DMS114 treated with DMSO at 0.1 percent for 48 hours (cell line): ENCODE data around the gene CLDN5.

ENCODE experiments used
- DNase-seq: peaks from one replicate; lab custom pipeline; 2025; ENCODE audit not compliant: unreplicated experiment; lab: John Stamatoyannopoulos, UW

The CLDN5 gene, protein sequence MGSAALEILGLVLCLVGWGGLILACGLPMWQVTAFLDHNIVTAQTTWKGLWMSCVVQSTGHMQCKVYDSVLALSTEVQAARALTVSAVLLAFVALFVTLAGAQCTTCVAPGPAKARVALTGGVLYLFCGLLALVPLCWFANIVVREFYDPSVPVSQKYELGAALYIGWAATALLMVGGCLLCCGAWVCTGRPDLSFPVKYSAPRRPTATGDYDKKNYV

GRCh38 chr22:19524170-19525115 is at the start of gene CLDN5:
Gene CLDN5, minus strand, starts transcription at chr22:19524410. Its CDS starts 155 bp downstream, at chr22:19524255.
- DNase-seq = no peak

- DNase-seq = no peak
These were observed 47.8 kb upstream of the CLDN5 start for GRCh38 chr22:19571995-19572394.

DNA sequence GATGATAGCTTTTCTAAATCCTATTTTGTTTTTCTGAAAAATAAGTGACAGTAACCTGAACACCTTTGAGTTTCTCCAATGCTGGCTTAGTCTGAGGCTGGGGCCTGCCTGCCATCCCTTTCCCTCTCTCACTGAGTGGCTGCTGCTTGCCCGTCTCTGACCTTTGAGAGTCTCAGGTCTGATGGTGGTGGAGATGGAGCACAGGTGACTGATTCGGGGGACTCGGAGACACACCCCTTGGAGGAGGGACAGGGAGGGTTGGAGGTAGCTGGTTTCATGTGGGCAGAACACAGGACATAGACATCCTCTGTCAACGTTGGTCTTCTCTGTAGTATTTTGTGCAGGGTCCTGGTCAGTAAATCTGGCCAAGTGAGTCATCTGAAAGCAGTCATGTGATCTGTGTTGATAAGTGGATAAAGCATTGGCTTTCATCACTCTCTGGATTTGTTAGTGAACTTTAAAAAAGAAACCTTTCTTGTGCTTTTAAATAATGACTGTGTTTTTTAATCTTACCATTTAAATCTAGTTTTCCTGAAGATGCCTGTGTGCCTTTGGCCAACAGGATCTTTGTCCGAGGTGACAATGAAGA is 47.1 kb upstream of the CLDN5 start:
- no peak for DNase-seq

GRCh38 chr22:19569976-19570375 is 45.8 kb upstream of the CLDN5 start:
- DNase-seq = no peak

- DNase-seq = no peak
These were observed 45.0 kb upstream of the CLDN5 start for GRCh38 chr22:19569276-19569640.

DNA sequence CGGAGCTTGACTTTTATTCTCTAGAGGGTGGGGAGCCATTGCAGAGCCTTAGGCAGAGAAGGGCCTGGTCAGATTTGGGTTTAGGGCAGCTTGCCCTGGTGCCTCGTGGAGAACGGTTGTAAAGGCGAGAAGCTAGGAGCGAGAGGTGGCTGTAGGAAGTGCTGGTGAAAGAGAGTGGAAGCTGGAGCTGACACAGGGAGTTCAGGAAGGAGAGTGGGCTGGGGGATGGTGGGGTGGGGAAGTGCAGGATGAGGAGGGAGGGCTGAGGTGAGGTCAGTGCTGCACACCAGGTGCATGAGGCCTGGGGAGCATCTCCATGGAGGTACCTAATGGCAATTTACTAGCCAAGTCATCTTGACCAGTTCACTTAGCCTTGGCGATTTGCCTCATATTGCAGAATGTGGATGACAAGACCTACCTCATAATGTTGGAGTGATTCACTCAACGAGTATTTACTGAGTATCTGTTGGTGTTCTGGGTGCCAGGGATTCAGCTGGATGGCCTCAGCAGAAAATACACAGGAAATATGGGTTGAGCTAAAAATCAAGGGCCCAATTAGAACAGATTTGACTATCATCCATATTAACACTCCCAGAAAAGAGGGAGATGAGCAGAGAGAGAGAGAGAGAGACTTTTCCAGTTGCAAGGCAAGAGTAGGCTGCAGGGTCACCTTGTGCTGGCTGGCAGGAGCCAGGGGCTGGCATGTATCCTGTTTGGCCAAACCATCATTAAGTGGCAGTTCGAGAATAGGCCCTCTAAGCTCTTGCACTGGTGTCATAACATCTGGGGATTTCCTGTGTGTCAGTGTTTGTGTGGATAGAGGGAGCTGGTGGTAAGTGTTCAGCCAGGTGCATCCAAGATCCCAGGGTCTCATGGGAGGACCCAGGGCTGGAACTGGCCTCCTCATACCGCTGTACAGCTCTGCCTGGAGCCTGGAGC is 44.4 kb upstream of the CLDN5 start:
- no peak for DNase-seq

DNA sequence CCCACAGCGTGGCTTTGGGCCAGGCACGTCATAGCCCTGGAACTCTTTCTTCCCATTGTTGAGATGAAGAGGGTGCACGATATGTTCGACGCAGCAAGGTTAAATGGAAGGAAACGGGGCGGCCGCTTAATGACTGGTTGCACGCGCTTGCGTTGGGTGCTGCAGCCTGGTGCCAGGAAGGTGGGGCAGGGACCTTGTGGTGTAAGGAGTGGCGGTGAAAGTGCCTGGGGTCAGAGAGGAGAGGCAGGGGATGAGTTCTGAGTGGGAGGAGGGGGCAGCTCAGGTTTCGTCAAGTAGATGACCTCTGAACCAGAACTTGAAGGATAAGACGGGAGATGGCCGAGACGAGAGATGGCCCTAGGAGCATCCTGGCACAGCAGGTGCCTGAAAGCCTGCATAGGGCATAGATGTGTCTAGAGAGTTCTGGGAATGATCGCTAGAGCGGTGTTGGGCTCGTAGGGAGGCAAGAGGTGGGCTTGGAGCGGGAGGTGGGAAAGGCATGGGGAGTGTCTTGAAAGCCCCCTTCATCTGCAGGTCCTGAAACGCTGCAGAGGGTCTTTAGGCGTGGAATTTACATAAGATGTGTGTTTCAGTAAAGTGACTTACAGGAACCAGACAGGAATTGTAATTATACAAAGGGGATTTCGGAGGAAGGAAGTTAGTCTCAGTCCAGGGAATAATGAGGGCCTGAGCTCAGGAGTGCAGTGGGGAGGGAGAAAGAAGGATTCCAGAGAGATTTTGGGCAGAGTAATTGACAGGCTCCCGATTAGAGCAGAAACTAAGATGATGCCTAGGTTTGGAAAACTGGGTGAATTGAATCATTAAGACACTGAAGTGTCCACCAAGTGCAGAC is 43.2 kb upstream of the CLDN5 start:
- DNase-seq = no peak

- no peak for DNase-seq
These were observed 42.3 kb upstream of the CLDN5 start for GRCh38 chr22:19566279-19567156.

GRCh38 chr22:19565382-19566278 is 41.4 kb upstream of the CLDN5 start:
- DNase-seq = no peak

DNA sequence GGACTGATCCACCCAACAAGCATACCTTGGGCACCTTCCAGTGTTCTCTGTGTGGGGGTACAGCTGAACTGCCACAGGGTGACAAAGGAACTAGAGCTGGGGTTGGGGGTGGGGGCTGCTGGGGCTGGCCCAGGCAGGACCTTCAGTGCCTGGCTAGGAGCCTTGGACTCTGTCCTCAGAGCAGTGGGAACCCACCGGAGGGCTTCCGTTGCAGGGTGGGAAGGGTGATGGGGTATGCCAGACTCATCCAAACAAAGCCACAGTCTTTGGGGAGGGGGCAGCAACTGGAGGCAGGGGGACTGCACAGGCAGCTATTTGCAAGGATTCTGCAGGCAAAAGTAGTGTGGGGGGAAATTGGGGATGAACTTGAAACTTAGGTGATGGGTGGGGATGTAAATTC is 35.7 kb upstream of the CLDN5 start:
- DNase-seq = no peak

DNA sequence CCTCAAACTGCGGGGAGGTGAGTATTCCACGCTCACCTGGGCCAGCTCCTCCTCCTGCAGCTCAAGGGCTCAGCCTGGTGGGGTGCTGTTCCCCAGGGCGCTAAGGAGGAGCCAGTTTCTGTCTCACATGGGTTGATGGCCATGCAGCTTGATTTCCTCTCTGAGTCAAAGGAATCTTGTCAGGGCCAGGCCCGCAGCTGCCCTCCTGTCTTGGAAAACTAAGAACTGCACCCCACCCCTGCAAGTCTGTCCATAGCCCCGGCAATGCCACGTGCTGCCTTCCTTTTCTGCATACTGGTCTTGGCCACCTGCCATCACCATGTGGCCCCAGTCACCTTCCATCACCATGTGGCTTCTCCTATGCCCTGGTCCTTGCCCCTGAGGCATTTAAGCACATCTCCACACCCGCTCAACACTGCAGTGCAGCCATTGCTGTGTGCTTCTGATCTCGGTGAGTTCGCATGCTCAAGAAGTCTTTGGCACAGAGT is 35.2 kb upstream of the CLDN5 start:
- DNase-seq = no peak

GRCh38 chr22:19556963-19557545 is 32.8 kb upstream of the CLDN5 start:
- no peak for DNase-seq

DNA sequence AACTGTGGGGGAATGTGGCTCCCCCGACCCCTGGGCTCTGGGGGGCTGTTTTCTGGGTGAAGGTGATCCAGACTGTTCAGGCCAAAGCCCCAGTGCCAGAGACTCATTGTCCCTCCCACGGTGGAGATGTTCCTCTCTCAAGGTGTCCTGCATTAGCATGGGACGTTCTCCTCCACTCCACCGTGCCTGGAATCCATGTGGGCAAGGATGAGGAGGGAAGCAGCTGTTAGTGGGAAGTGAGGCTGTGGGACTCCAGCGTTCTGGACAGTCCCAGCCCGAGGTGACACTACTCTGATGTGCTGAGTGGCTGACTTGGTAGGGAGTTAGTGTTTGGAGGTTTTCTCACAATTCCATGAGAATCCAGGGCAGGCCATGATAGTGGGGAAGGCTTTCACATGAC is 31.4 kb upstream of the CLDN5 start:
- no peak for DNase-seq

DNA sequence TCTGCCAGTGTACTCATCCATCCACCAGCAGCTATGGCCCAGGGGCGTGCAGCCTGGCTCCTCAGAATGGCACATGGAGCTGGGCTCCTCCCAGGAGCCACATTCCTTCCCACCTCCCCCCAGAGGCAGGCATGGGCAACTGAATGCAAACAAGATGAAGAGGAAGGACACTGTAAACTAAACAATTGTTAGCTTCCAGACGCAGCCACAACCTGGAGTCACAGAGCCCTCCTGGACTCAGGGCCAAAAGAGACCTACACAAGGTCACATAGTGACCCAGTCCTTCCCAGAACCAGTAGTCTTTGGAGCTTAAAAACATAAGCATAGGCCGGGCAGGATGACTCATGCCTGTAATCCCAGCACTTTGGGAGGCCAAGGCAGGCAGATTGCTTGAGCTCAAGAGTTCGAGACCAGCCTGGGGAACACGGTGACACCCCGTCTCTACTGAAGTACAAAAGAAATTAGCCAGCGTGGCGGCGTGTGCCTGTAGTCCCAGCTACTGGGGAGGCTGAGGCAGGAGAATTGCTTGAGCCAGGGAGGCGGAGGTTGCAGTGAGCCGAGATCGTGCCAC is 30.7 kb upstream of the CLDN5 start:
- peak; percentile 5 for DNase-seq

DNA sequence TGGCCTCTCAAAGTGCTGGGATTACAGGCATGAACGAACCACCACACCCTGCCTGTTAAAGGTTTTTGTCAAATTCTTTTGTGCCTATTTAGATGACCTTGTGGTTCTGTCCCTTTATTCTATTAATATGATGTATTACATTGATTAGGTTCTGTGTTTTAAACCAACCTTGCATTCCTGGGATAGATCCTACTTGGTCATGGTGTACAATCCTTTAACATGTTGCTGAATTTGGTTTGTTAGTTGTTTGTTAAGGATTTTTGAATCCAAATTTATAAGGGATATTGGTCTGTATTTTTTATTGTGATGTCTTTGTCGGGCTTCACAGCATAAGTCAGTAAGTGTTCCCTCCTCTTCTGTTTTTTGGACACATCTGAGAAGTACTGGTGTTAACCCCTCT is 29.0 kb upstream of the CLDN5 start:
- no peak for DNase-seq

GRCh38 chr22:19550382-19550781 is 26.2 kb upstream of the CLDN5 start:
- DNase-seq = no peak

DNA sequence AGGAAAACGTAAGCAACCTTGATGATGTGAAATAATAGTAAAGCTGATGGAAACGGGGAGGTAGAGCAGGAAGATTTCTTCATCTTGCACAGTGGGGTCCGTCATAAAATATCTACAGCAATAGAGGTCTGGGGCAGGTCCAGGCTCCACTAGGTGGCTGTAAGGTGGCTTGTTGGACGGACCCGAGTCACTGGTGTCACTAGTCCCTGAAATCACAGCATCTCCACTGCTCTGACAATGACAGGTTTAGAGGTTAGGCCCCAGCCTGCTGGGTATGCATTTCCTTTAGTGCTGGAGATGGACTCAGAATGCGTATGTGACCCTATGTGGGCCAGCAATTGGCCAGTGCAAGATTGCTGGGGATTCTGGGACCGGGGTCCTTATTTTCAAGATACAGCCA is 25.2 kb upstream of the CLDN5 start:
- no peak for DNase-seq
